H54 (cell line): ENCODE results near the gene JAKMIP1.
"Not testable (repeated sequence)": the region's sequence is repeated elsewhere in the genome, so short reads cannot be mapped to it uniquely, and the experiment has no call there.

ENCODE experiments used
- DNase-seq: peaks from one replicate; pipeline ENCODE4 v3.0.0; 2011; ENCODE audit warnings: low spot score, mixed read lengths; ENCODE audit not compliant: insufficient read length
- FAIRE-seq: peaks from 3 replicates; lab custom pipeline; 2011; peaks lifted over from hg19 to GRCh38; lab: Jason Lieb, UNC
- POLR2A ChIP-seq: IDR thresholded peaks from 2 replicates; pipeline ENCODE4 v1.6.1; 2011; ENCODE audit warnings: low read depth, mild to moderate bottlenecking, low read length

The JAKMIP1 gene

DNA sequence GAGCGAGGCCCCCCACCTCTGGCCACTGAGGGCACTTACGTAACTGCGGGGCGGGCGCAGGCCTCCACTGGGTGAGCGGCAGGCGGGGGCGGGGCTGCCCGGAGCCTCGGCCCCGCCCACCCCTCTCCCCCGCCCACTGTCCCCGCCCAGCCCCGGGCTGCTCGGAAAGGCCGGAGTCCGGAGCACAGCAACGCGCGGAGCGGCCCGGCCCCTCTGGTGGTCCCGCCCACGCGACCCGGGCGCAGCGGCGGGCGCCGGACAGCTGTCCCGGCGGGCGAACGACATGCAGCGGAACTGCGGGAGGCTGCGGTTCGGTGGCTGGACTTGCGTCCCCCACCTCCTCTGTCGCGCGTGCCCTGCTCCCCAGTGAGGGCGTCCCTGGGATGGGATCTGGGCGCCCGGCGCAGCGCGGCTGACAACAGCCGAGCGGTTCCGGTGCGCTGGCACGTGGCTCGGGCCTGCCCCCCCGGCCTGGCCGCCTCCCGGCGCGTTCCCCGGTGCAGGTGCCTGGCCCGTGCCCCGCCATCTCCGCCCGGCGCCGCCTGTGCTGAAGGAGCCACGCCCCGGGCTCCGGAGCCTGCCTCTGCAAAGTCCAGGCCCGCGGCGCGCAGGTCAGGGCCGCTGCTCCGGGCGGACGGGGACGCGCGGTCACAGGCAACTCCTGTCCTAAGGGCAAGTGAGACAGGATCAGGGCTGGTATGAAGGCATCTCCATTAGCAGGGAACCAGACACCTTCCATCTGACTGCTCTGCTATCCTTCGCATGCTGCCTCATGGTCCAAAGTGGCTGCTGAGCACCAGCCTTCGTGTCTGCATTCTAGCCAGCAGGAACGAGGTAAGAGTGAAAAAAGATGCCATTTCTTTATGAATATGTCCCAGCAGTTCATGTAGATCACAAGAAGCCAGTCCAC is 21.8 kb upstream of the JAKMIP1 start:
- no peak for DNase-seq
- FAIRE-seq = no peak
- no peak for TF ChIP-seq POLR2A

DNA sequence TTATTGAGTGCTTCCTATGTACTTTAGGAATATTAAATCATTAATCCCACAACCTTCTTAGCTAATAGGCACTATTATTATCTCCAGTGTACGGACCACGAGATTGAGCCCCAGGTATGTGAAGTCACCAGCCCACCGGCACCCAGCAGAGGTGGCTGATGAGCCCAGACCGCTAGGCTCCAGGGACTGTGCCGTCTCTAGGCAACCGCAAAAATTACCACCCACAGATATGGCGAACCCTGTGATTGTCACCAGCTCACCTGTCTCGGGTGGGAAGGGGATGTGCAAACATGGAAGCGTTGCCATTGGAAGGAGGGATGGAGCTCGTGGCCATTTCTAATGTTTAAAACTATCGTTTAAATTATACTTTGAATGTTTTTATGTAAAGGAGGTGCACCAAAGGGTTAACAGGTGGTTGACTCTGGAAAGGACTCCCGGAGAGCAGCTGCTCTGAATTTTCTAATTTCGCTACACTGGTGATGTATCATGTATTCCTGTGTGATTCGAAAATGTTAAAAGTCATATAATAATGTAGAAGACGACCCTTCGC is 21.0 kb upstream of the JAKMIP1 start:
- FAIRE-seq (no peak), DNase-seq (no peak)
- no peak for TF ChIP-seq POLR2A

DNA sequence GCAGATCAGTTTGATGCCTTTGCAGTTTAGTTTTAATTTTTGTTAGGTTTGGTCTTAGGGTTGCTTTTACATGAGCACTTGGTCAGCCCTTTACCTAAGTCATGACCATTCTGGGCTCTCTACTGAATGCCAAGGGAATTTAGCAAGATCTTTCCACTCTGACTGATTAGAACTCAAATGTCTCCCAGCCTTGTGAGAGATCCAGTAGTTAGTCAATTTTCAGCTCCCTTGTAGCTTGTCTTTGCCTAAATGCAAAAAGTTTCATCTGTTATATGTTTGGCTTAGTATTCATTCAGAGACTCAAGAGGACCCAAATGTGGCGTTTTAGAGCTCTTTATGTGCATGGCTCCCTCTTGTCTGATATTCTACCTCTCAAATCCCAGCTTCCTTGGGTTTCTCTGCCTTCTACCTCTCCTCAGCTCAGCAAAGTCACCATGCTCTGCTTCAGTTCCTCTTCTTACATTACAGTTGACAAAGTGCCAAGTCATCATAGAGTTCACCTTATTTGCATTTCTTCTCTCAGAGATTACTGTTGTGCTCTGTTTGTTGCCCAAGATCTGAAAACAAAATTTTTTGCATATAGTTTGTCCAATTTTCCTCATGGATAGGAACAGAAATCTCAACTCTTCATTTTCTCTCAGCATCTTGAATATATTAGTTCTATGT is 17.5 kb upstream of the JAKMIP1 start:
- no peak for DNase-seq
- FAIRE-seq = no peak
- TF ChIP-seq POLR2A = no peak

DNA sequence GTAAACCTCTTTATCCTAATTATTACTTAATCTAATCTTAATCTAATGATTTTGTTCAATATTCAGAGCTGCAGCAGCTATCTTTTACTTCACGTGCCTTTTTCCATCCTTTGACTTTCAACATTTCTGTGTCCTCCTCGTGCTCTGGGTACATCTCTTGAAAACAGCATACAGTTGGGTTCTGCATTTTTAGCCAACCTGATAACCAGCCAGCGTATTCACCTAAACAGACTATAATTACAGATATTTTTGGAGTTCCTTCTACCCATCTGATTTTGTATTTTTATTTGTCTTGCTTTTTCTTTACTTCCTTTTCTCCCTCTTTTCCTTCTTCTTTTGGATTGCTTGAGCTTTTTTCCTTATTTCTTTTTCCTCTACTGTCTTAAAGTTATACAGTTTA is 16.2 kb upstream of the JAKMIP1 start:
- no peak for TF ChIP-seq POLR2A
- DNase-seq = no peak
- FAIRE-seq = no peak

DNA sequence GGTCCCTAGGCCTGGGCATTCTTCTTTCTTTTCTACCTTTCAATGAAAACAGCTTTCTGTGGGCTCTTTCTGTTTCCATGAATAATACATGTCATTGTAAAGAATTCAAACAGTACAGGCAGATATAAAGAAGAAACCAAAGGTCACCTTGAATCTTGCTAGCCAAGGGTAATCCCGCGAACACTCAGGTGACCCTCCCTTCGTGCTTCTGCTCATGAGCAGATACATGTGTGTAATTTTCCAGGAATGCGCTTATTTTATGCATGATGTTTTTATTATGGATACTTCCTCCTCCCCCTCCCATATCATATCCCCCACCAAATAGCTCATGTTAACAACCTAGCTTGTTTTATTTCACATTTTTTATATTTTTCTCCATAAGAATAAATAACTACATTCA is 9.6 kb upstream of the JAKMIP1 start:
- FAIRE-seq (no peak), DNase-seq (no peak)
- no peak for TF ChIP-seq POLR2A

DNA sequence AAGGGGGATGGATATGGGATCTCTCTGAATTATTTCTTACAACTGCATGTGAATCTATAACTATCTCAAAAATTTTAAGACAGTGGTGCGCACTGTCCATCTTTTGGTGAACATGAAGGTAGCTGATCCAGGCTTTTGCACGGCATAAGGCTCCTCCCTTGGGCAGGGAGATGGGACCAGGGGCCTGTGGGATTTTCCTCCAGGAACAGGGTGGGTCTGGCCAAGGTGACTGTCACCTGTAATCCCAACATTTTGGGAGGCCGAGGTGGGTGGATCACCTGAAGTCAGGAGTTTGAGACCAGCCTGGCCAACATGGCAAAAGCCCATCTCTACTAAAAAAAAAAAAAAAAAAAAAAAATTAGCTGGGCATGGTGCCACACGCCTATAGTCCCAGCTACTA is 8.9 kb upstream of the JAKMIP1 start:
- not testable (repeated sequence) for FAIRE-seq, DNase-seq

DNA sequence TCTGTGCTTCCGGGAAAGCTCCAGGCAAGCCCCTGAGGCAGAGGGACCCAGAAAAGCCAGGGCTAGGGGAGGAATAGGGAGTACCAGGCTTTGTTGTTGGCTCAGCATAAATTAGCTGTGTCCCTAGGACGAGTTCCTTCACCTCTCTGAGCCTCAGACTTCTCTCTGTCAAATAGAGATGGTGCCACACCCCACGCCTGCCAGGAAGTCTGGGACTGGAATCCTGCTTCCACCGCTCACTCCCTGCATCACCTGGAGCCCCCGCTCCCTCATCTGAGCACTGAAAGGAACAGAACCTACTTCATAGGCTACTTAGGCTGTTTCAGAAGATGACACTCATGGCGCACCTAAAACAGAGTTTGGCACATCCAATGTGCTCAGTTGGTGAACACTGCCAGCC is 8.1 kb upstream of the JAKMIP1 start:
- TF ChIP-seq POLR2A = no peak
- FAIRE-seq (no peak), DNase-seq (no peak)

DNA sequence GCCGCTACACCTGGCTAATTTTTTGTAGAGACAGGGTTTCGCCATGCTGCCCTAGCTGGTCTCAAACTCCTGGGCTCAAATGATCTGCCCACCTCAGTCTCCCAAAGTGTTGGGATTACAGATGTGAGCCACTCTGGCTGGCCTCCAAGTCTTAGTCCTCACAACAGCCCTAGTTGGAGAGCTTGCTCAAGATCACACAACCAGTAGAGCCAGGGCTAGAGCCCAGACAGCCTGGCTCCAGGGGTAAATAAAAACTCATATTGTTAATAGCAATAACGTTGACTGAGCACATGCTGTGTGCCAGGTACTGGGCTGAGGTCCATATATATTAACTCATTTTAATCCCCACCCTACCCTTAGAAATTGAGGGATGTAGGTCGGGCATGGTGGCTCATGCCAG is 7.3 kb upstream of the JAKMIP1 start:
- TF ChIP-seq POLR2A = no peak
- FAIRE-seq = no peak
- no peak for DNase-seq

DNA sequence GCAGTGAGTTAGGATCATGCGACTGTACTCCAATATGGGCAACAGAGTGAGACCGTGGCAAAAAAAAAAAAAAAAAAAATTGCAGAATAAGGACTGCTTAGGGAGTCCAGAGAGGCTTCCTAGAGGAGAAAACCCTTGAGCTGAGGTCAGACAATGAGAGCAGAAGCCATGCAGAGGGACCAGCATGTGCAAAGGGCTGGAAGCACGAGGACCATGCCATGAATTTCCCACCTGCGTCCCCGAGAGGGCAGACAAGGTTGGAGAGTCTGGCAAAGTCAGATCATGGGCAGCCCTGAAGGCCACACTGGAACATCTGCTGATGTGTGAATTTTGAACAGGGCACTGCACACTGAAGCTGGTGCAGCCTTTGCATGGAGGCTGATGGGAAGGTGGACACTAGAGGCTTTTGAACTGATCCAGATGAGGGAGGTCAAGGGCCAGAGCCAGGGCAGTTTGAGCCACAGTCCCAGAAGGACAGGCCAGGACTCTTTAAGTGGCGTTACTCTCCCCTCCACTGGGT is 6.5 kb upstream of the JAKMIP1 start:
- no peak for DNase-seq
- FAIRE-seq = no peak
- TF ChIP-seq POLR2A = no peak

DNA sequence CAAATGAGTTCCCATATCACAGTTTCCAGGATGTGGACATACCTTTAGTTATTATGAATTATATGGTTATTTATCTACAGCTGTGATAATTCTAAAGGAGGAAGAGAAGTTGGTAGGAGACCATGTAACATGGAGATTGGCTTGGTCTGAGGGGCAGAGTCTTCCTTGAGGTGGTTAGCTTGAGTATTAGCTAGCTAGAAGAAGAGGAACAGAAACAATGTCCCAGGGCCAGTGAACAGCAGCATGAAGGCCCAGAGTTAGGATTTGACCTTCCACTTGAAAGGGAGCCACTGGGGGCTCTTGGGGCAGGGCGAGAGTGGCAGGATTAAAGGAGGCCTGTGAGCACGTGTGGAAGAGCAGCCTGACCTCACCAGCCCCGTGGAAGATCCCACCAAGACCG is 5.6 kb upstream of the JAKMIP1 start:
- FAIRE-seq (no peak), DNase-seq (no peak)
- TF ChIP-seq POLR2A = no peak

DNA sequence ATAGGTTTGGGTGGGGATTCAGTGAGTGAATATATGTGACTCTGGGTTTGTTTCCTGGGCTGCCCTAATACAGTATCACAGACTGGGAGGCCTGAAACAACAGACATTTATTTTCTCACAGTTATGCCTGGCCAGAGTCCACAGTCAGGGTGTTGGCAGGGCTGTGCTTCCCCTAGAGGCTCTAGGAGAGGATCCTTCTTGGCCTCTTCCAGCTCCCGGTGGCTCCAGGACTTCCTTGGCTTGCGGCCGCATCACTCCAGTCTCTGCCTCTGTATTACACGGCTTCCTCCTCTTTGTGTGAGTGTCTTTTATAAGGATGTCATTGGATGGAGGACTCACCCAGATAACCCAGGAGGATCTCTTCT is 5.2 kb upstream of the JAKMIP1 start:
- no peak for TF ChIP-seq POLR2A
- no peak for DNase-seq
- no peak for FAIRE-seq

DNA sequence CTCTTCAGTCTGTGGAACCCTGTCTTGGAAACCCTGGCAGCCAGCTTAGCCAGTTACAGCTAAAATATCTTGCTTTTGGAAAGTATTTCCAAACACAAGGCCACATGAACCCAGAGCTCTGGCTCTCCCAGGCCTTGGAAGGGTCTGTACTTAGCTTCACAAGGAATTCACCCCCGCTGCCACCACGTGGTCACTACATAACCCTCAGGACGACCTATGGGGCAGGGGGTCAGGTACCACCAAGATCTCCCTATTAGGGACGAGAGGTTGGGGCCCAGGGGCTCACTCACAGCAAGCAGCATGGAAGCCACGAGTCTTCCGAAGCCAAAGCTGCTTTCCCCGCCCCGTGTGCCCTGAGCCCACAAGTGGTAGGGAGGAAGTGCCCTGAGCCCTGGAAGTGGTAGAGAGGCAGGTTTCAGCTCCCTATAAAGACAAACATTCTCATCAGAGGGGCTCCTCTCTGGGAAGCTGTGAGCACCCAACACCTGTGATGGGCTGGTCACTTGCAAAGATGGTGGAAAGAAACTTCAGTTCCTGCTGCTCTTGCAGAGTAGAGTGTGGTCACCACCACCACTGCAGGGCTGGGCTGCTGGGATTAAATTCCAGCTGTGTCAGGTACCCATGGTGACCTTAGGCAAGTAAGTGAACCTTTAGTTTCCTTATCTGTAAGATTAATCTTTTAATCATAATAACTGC is 4.7 kb upstream of the JAKMIP1 start:
- FAIRE-seq = no peak
- no peak for TF ChIP-seq POLR2A
- DNase-seq = no peak

DNA sequence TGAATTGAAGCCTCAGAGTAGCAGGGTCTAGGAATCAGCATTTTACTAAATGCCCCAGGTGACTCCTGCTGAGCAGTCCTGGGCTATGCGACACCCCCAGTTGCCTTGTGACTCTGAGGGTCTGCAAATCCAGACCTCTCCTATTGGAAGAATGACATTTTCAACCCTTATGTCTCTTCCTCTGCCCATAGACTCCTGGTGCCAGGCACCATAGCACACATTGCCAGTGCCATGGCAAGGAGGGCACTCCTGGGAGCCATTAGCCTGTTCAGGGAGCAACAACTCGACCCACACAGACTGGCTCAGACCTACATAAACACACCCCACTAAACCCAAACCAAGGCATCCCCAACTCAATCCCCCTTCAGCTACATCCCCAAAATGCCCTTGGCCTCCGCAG is 3.7 kb upstream of the JAKMIP1 start:
- no peak for DNase-seq
- TF ChIP-seq POLR2A = no peak
- no peak for FAIRE-seq

DNA sequence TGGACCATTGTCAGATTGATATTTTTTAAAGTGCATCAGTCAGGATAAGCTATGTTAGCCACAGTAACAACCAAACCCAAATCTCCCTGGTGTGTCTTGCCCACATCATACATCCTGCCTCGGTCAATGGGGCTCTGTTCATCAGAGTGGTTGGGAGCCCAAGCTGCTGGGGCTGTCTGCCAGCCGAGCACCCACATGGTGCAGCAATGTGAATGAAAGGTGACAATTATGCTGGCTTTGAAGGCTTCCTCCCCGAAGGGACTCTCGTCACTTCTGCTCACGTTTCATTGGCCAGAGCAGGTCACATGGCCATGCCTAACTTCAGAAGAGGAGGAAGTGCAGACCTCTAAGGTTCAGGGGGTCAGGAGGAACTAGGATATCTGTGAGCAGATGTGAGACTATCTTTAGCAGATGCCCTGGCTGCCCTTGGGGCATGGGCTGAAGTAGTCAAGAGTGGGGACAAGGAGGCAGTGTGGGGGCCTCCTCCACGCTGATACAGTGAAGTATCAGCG is 1.3 kb upstream of the JAKMIP1 start:
- DNase-seq = no peak
- no peak for TF ChIP-seq POLR2A
- FAIRE-seq = no peak
